Activated naive CD4-positive, alpha-beta T cell treated with anti-CD3 and anti-CD28 coated beads, Interleukin-2, amount 10 ng/mL, durations not matched to agents 7 days and 5 days (primary cell): ENCODE data around the gene CACNA1H.
A peak's percentile ranks its signal among the peaks of the same experiment; 100 is the strongest.

Source experiments
- CTCF ChIA-PET: fragments of 350-600 bp; sonication (Branson Sonifier 250); formaldehyde crosslinking; loops from one replicate; lab custom pipeline; 2021; ENCODE audit warnings: antibody characterized with exemption; lab: Charles Lee
- DNase-seq: peaks from one replicate; pipeline ENCODE4 v3.0.0-alpha.2; 2020
- H3K27ac Mint-ChIP-seq: one replicate; pipeline ENCODE4 v1.8.0; 2021; ENCODE audit warnings: mild to moderate bottlenecking, moderate library complexity, mixed read lengths
- H3K27me3 Mint-ChIP-seq: one replicate; pipeline ENCODE4 v1.8.0; 2021; ENCODE audit warnings: mild to moderate bottlenecking, mixed read lengths
- H3K36me3 Mint-ChIP-seq: one replicate; pipeline ENCODE4 v1.8.0; 2021; ENCODE audit warnings: mixed read lengths
- H3K4me1 Mint-ChIP-seq: one replicate; pipeline ENCODE4 v1.8.0; 2021; ENCODE audit warnings: mixed read lengths
- H3K4me3 Mint-ChIP-seq: one replicate; pipeline ENCODE4 v1.8.0; 2021; ENCODE audit warnings: mild to moderate bottlenecking, moderate library complexity, mixed read lengths
- H3K9me3 Mint-ChIP-seq: one replicate; pipeline ENCODE4 v1.8.0; 2021; ENCODE audit warnings: mixed read lengths

Gene CACNA1H

DNA sequence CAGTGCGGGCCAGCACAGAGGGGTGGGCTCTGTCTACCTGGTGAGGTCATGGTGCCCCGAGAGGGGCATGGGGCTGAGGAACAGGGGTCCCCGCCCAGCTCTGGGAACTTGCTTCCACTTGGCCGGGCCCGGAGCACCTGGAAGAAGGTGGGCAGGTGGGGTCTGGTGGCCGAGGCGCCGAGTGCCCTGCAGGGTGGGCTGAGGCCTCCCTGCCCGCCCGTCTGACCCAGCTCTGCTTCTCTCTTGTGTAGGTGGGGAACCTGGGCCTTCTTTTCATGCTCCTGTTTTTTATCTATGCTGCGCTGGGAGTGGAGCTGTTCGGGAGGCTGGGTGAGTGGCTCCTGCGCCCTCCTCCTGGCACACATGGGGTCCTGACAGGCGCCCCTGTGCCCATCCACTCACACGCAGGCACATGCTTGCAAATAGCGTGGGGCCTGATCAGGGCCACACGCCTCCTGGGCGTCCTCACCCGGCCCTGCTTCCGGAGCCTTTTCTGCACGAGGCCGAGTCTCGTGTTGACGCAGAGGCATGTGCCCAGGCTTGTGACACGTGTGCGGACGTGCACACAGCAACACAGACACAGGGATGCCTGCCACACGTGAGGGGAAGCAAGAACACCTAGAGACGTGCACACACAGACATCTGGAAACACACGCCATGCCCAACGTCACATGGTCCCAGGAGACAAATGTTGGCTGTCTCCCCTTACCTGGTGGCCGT lies 63.9 kb downstream of the CACNA1H start:
- Mint-ChIP-seq H3K36me3 (no peaks in the 10 kb centered on the region), H3K27ac (no peak overlapping the region)
- CTCF ChIA-PET: no interaction called here

DNA sequence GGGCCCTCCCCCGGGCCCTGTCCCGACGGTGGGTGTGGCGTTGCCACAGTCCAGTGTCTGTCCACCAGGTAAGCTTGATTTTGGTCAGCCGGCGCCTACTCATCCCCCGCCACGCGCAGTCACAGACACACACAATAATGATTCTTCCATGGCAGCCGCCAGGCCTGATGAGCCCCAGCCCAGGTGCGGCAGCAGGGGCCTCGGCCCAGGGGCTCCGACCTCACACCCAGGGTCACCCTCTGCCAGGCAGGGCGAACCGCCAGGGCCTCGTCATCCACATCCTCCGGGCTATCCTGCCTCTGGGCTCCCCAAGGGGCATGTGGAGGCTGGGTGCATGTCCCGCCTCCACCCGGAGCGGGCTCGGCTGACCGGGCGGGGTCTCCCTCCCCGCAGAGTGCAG lies 64.6 kb downstream of the CACNA1H start:
- Mint-ChIP-seq H3K4me1 (no peaks in the 10 kb centered on the region), H3K36me3 (no peaks in the 10 kb centered on the region), H3K4me3 (no peak overlapping the region), H3K27me3 (no peaks in the 10 kb centered on the region), H3K27ac (no peak overlapping the region), H3K9me3 (no peaks in the 10 kb centered on the region)
- DNase-seq: no peak
- CTCF ChIA-PET: no interaction called here

More for the DNA sequence above, 63.9 kb downstream of the CACNA1H start:
- Mint-ChIP-seq H3K4me1 (no peaks in the 10 kb centered on the region), H3K9me3 (no peaks in the 10 kb centered on the region), H3K4me3 (no peak overlapping the region), H3K27me3 (no peaks in the 10 kb centered on the region)
- no peak for DNase-seq

DNA sequence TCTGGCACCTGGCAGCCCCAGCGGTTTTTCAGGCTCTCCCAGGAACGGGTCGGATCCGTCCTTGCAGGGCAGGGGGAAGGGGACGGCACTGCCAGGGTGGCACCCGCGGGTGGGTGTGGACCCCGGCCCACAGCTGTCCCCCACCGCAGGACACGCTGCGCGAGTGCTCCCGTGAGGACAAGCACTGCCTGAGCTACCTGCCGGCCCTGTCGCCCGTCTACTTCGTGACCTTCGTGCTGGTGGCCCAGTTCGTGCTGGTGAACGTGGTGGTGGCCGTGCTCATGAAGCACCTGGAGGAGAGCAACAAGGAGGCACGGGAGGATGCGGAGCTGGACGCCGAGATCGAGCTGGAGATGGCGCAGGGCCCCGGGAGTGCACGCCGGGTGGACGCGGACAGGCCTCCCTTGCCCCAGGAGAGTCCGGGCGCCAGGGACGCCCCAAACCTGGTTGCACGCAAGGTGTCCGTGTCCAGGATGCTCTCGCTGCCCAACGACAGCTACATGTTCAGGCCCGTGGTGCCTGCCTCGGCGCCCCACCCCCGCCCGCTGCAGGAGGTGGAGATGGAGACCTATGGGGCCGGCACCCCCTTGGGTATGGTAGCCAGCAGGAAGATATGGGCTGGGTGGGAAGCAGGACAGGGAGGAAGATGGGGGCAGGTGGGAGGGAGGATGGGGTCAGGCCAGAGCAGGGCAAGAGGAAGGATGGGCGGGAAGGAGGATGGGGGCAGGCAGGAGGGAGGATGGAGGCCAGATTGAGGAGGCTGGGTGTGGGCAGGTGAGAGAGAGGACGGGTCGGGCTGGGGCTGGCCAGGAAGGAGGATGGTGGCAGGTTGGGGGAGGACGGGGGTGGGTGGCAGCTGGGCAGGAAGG lies 65.4 kb downstream of the CACNA1H start:
- Mint-ChIP-seq H3K4me1 (no peaks in the 10 kb centered on the region), H3K27ac (peak overlapping the region; percentile 75), H3K27me3 (no peaks in the 10 kb centered on the region), H3K4me3 (no peak overlapping the region), H3K9me3 (no peaks in the 10 kb centered on the region), H3K36me3 (no peaks in the 10 kb centered on the region)
- CTCF ChIA-PET: no interaction called here
- no peak for DNase-seq

- Mint-ChIP-seq H3K27me3 (no peaks in the 10 kb centered on the region), H3K4me1 (no peaks in the 10 kb centered on the region), H3K9me3 (no peaks in the 10 kb centered on the region), H3K36me3 (no peaks in the 10 kb centered on the region), H3K27ac (no peak overlapping the region), H3K4me3 (no peak overlapping the region)
- CTCF ChIA-PET: no interaction called here
- DNase-seq: no peak
Observed at GRCh38 chr16:1218930-1219611, 66.2 kb downstream of the CACNA1H start.

- CTCF ChIA-PET: no interaction called here
- Mint-ChIP-seq H3K36me3 (no peaks in the 10 kb centered on the region), H3K4me3 (no peak overlapping the region), H3K9me3 (no peaks in the 10 kb centered on the region), H3K27ac (no peak overlapping the region), H3K27me3 (no peaks in the 10 kb centered on the region), H3K4me1 (no peaks in the 10 kb centered on the region)
- no peak for DNase-seq
Observed at GRCh38 chr16:1220098-1220728, 67.3 kb downstream of the CACNA1H start.

DNA sequence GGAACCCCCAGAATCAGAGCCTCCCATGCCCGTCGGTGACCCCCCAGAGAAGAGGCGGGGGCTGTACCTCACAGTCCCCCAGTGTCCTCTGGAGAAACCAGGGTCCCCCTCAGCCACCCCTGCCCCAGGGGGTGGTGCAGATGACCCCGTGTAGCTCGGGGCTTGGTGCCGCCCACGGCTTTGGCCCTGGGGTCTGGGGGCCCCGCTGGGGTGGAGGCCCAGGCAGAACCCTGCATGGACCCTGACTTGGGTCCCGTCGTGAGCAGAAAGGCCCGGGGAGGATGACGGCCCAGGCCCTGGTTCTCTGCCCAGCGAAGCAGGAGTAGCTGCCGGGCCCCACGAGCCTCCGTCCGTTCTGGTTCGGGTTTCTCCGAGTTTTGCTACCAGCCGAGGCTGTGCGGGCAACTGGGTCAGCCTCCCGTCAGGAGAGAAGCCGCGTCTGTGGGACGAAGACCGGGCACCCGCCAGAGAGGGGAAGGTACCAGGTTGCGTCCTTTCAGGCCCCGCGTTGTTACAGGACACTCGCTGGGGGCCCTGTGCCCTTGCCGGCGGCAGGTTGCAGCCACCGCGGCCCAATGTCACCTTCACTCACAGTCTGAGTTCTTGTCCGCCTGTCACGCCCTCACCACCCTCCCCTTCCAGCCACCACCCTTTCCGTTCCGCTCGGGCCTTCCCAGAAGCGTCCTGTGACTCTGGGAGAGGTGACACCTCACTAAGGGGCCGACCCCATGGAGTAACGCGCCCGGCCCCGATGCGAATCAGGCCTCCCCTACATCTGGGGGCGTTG lies 68.1 kb downstream of the CACNA1H start:
- Mint-ChIP-seq H3K4me1 (no peaks in the 10 kb centered on the region), H3K9me3 (no peaks in the 10 kb centered on the region), H3K27ac (no peak overlapping the region), H3K4me3 (no peak overlapping the region), H3K36me3 (no peaks in the 10 kb centered on the region), H3K27me3 (no peaks in the 10 kb centered on the region)
- CTCF ChIA-PET: no interaction called here
- no peak for DNase-seq

DNA sequence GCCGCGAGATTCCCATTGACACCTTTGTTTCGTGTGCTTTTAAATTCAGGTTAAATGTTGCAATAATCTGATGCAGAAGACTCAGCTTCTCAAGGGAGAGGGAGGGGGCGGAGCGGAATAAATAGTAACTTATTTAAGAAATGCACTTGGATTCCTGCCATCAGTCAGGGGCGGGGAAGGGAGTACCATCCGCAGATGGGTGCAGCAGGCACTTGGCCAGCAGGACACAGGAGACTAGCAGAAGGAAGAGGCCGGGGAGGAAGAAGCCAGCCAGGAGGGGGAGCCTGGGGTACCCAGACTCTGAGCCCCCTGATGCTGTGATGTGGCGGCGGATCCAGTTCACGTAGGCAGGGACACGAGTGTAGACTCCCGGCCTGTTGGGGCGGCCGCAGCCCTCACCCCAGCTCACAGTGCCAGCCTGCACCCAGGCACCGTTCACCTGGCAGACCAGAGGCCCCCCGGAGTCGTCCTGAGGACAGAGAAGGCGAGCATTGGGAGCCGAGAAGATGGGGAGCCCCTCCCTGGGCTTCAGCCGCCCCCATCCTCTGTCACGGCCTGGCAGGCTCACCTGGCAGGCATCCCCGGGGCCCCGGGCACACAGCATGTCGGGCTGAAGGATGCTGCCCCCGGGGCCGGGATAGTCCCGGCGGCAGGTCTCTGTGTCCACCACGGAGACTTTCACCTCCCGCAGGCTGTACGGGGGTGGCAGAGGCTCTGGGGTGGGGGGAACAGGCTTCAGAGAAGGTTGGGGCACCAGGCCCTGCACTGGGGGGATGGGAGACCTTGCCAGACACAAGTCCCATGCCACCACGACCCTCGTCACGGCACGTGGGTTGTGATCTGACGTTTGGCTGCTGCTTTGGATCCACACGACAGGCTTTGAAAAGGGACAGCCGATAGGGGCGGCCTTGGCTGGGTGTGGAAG lies 69.0 kb downstream of the CACNA1H start:
- Mint-ChIP-seq H3K4me1 (no peaks in the 10 kb centered on the region), H3K9me3 (no peaks in the 10 kb centered on the region), H3K4me3 (no peak overlapping the region), H3K27me3 (no peaks in the 10 kb centered on the region), H3K36me3 (no peaks in the 10 kb centered on the region), H3K27ac (no peak overlapping the region)
- DNase-seq: no peak
- CTCF ChIA-PET: no interaction called here

- CTCF ChIA-PET: no interaction called here
Observed at GRCh38 chr16:1222553-1223354, 69.8 kb downstream of the CACNA1H start.

DNA sequence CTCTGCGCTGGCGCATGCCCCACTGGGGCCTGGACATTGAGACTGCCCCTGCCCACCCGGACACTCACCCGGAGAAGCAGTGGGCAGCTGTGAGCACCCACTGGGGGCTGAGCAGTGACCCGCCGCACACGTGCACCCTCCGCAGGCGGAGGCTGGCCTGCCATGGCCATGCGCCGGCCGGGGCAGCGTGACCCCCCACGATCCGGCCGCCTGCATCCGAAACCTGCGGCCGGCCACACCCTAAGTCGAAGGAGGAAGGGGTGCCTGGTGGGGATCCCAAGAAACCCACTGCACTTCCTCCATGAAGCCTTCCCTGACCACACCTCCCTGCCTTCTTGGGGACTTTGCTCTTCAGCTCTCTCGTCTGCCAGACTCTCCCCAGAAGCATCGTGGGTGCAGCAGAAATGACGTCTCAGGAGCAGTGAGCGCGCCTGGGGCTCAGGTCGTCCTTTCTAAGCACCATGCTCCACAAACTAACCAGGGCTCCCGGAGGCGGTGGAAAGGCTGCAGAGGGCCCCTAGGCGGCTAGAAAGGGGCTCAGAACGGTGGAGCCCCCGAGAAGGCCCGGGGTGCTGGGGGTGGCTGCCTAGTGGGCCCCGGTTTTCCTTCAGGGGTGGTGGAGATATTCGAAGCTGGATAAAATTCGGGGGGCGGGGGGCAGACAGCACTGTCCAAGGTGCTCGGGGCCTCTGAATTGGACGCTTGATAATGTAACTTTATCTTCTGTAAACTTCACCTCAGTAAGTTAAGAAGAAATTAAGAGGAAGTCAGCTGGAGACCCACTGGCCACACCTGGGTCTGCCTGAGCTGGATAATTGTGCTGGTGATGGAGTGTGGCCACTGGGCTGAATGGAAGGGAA lies 70.7 kb downstream of the CACNA1H start:
- CTCF ChIA-PET: no interaction called here
- H3K4me3 Mint-ChIP-seq: no peak overlapping the region
- no peak for DNase-seq
- no peak overlapping the region for H3K27ac Mint-ChIP-seq
- H3K27me3 Mint-ChIP-seq: no peaks in the 10 kb centered on the region
- no peaks in the 10 kb centered on the region for H3K4me1 Mint-ChIP-seq
- H3K36me3 Mint-ChIP-seq: no peaks in the 10 kb centered on the region
- no peaks in the 10 kb centered on the region for H3K9me3 Mint-ChIP-seq

More at GRCh38 chr16:1222553-1223354, 69.8 kb downstream of the CACNA1H start:
- no peaks in the 10 kb centered on the region for H3K4me1 Mint-ChIP-seq
- no peaks in the 10 kb centered on the region for H3K27me3 Mint-ChIP-seq
- DNase-seq: no peak
- H3K36me3 Mint-ChIP-seq: no peaks in the 10 kb centered on the region
- H3K27ac Mint-ChIP-seq: no peak overlapping the region
- H3K9me3 Mint-ChIP-seq: no peaks in the 10 kb centered on the region
- no peak overlapping the region for H3K4me3 Mint-ChIP-seq

GRCh38 chr16:1224558-1224957 lies 71.7 kb downstream of the CACNA1H start:
- Mint-ChIP-seq H3K9me3 (no peaks in the 10 kb centered on the region), H3K27ac (no peak overlapping the region), H3K4me3 (no peak overlapping the region), H3K4me1 (no peaks in the 10 kb centered on the region), H3K27me3 (no peaks in the 10 kb centered on the region), H3K36me3 (no peaks in the 10 kb centered on the region)
- DNase-seq: no peak
- CTCF ChIA-PET: no interaction called here

DNA sequence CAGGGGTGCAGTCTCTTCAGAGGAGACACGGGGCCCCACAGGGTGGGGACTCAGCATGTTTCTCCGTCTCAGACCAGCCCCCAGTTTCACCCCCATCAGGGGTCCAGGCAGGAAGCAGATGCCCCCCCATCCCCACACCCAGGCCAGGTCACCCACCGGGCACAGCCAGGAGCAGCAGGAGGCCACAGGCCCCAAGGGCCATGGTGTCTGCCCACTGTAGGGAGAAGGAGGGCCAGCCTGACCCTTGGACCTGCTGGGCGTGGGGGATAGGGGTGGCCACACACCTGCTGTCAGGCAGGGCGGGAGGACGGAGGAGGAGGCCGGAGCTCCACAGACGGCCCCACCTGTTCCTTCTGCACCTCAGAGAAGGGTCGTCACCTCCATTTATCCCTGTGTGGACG lies 72.1 kb downstream of the CACNA1H start, which contains the start of gene TPSG1:
Gene TPSG1 (minus strand): TSS at position 218 of the 401 bp plus-strand sequence. CDS start 16 bp downstream, at position 202.
- CTCF ChIA-PET: no interaction called here
- Mint-ChIP-seq H3K36me3 (no peaks in the 10 kb centered on the region), H3K27me3 (no peaks in the 10 kb centered on the region), H3K4me3 (no peak within 1 kb of the TSS), H3K27ac (no peak within 1 kb of the TSS), H3K9me3 (no peaks in the 10 kb centered on the region), H3K4me1 (no peaks in the 10 kb centered on the region)
- DNase-seq: no peak
